H1 (cell line): ENCODE measurements around the gene C2CD4C. TPM values are rescaled to one million over a fixed set of nuclear protein-coding genes. Genes with fewer than 3 reads are reported as not detected.

Experiments used
- CTCF ChIA-PET: fragments of 300-600 bp; sonication (Branson Sonifier 250); formaldehyde crosslinking; loops from one replicate; lab custom pipeline; 2021; ENCODE audit not compliant: partially characterized antibody; lab: Charles Lee
- POLR2A ChIA-PET: fragments of 300-600 bp; sonication (Branson Sonifier 250); formaldehyde crosslinking; loops from one replicate; lab custom pipeline; 2021; ENCODE audit warnings: inconsistent platforms; ENCODE audit not compliant: partially characterized antibody; lab: Charles Lee
- DNase-seq, 2 experiments: peaks; one replicate each; pipeline versions ENCODE4 v3.0.0 to v3.0.0-alpha.2; 2010 to 2022; ENCODE audit warnings: low spot score in 2 of 2, low read depth in 1 of 2, mixed read lengths in 1 of 2
- FAIRE-seq: peaks from 2 replicates; lab custom pipeline; 2011; peaks lifted over from hg19 to GRCh38; lab: Jason Lieb, UNC
- H2AFZ ChIP-seq: 2 replicates; pipeline ENCODE4 v1.8.1; 2012; ENCODE audit warnings: low read length, inconsistent platforms
- H2AK5ac ChIP-seq: 2 replicates; pipeline ENCODE4 v1.6.1; 2013; ENCODE audit warnings: low read depth, low read length
- H2BK120ac ChIP-seq: replicated peaks from 2 replicates; pipeline ENCODE3; 2013; ENCODE audit warnings: low read depth, low read length, inconsistent platforms
- H2BK12ac ChIP-seq: 2 replicates; pipeline ENCODE4 v1.6.1; 2013; ENCODE audit warnings: low read depth, low read length
- H2BK15ac ChIP-seq: 2 replicates; pipeline ENCODE4 v1.6.1; 2013; ENCODE audit warnings: low read length
- H2BK20ac ChIP-seq: 2 replicates; pipeline ENCODE4 v1.6.1; 2013; ENCODE audit warnings: low read length
- H2BK5ac ChIP-seq: 2 replicates; pipeline ENCODE4 v1.6.1; 2013; ENCODE audit warnings: low read depth, low read length
- H3K14ac ChIP-seq: 2 replicates; pipeline ENCODE4 v1.6.1; 2013; ENCODE audit warnings: inconsistent platforms; ENCODE audit not compliant: insufficient read length
- H3K18ac ChIP-seq: 2 replicates; pipeline ENCODE4 v1.6.1; 2013; ENCODE audit warnings: low read length; ENCODE audit errors: extremely low read depth
- H3K23ac ChIP-seq: 2 replicates; pipeline ENCODE4 v1.6.1; 2013; ENCODE audit warnings: inconsistent platforms; ENCODE audit not compliant: insufficient read length
- H3K23me2 ChIP-seq: 2 replicates; pipeline ENCODE4 v1.6.1; 2013; ENCODE audit warnings: low read depth, low read length
- H3K27ac ChIP-seq: 2 replicates; pipeline ENCODE4 v1.6.1; 2011; ENCODE audit warnings: low read depth, low read length, inconsistent platforms
- H3K27me3 ChIP-seq, 4 experiments: replicated peaks in 1 of 4; 1 replicate in 1 of 4; 2 replicates in 3 of 4; pipeline versions ENCODE4 v1.6.1 to v1.8.1; 2011 to 2013; ENCODE audit warnings: low read length in 3 of 4, mild to moderate bottlenecking in 3 of 4, inconsistent platforms in 2 of 4, mixed read lengths in 2 of 4, moderate library complexity in 1 of 4; ENCODE audit not compliant: control insufficient read depth in 3 of 4, insufficient read depth in 3 of 4; ENCODE audit errors: extremely low read depth in 1 of 4
- H3K36me3 ChIP-seq, 4 experiments: 2 replicates each; pipeline versions ENCODE4 v1.6.1 to v1.8.1; 2011 to 2013; ENCODE audit warnings: mild to moderate bottlenecking in 4 of 4, low read length in 3 of 4, moderate library complexity in 2 of 4, control low read depth in 1 of 4, inconsistent platforms in 1 of 4; ENCODE audit not compliant: insufficient read depth in 4 of 4, control insufficient read depth in 2 of 4
- H3K4ac ChIP-seq: replicated peaks from 2 replicates; pipeline ENCODE3; 2013; ENCODE audit warnings: low read length, low read depth, mixed read lengths, inconsistent platforms; ENCODE audit not compliant: insufficient read length
- H3K4me1 ChIP-seq, 4 experiments: replicated peaks in 1 of 4; 1 replicate in 1 of 4; 2 replicates in 3 of 4; pipeline versions ENCODE4 v1.6.1 to v1.8.1; 2011 to 2013; ENCODE audit warnings: low read length in 3 of 4, inconsistent platforms in 2 of 4, mixed read lengths in 1 of 4; ENCODE audit not compliant: insufficient read depth in 4 of 4, control insufficient read depth in 3 of 4
- H3K4me2 ChIP-seq, 2 experiments: 2 replicates each; pipeline versions ENCODE4 v1.6.1 to v1.8.1; 2011 to 2013; ENCODE audit warnings: low read depth in 2 of 2, low read length in 2 of 2, control low read depth in 1 of 2, inconsistent platforms in 1 of 2, mild to moderate bottlenecking in 1 of 2; ENCODE audit not compliant: insufficient read depth in 1 of 2
- H3K4me3 ChIP-seq, 4 experiments: fragments of 200-600, 300-600 bp in 1 of 4; sonication (generic), shearing (Covaris generic), sonication (Bioruptor Twin) in 1 of 4; 2 replicates each; pipeline versions ENCODE4 v1.5.1 to v1.8.1; 2011 to 2016; ENCODE audit warnings: low read length in 4 of 4, low read depth in 3 of 4, control low read depth in 2 of 4, inconsistent platforms in 2 of 4, mild to moderate bottlenecking in 2 of 4, mixed read lengths in 1 of 4, moderate library complexity in 1 of 4; ENCODE audit not compliant: insufficient read depth in 2 of 4; ENCODE audit errors: extremely low read depth in 1 of 4
- H3K56ac ChIP-seq: replicated peaks from 2 replicates; pipeline ENCODE3; 2013; ENCODE audit warnings: low read depth, mild to moderate bottlenecking, mixed read lengths, low read length, inconsistent platforms; ENCODE audit not compliant: insufficient read length
- H3K79me1 ChIP-seq: 2 replicates; pipeline ENCODE4 v1.6.1; 2013; ENCODE audit warnings: low read depth, low read length, control low read depth
- H3K79me2 ChIP-seq, 2 experiments: 2 replicates each; pipeline versions ENCODE4 v1.6.1 to v1.8.1; 2012 to 2013; ENCODE audit warnings: low read length in 2 of 2, mild to moderate bottlenecking in 2 of 2, inconsistent platforms in 1 of 2; ENCODE audit not compliant: insufficient read depth in 2 of 2, control insufficient read depth in 1 of 2
- H3K9ac ChIP-seq, 4 experiments: replicated peaks in 1 of 4; 1 replicate in 1 of 4; 2 replicates in 3 of 4; pipeline versions ENCODE4 v1.6.1 to v1.8.1; 2011 to 2013; ENCODE audit warnings: low read depth in 3 of 4, low read length in 3 of 4, control low read depth in 2 of 4, mild to moderate bottlenecking in 2 of 4, moderate library complexity in 2 of 4, inconsistent platforms in 1 of 4; ENCODE audit errors: extremely low read depth in 1 of 4
- H3K9me3 ChIP-seq, 2 experiments: 2 replicates each; pipeline versions ENCODE4 v1.6.1 to v1.8.1; 2012 to 2013; ENCODE audit warnings: mild to moderate bottlenecking in 2 of 2, moderate library complexity in 2 of 2, control low read depth in 1 of 2, inconsistent platforms in 1 of 2, low read depth in 1 of 2, low read length in 1 of 2, mixed read lengths in 1 of 2; ENCODE audit not compliant: insufficient read depth in 2 of 2
- H4K20me1 ChIP-seq, 2 experiments: replicated peaks in 1 of 2; 2 replicates each; pipeline versions ENCODE3 to v1.8.1; 2011 to 2013; ENCODE audit warnings: inconsistent platforms in 2 of 2, low read length in 2 of 2, mild to moderate bottlenecking in 1 of 2; ENCODE audit not compliant: insufficient read depth in 2 of 2, control insufficient read depth in 1 of 2
- H4K5ac ChIP-seq: 2 replicates; pipeline ENCODE4 v1.6.1; 2013; ENCODE audit warnings: low read length, low read depth, mixed read lengths, inconsistent platforms; ENCODE audit not compliant: insufficient read length
- H4K8ac ChIP-seq: 2 replicates; pipeline ENCODE4 v1.8.0; 2013; ENCODE audit warnings: mild to moderate bottlenecking, moderate library complexity, low read length, inconsistent platforms; ENCODE audit not compliant: insufficient read depth; ENCODE audit errors: extremely low read depth
- H4K91ac ChIP-seq: replicated peaks from 2 replicates; pipeline ENCODE3; 2013; ENCODE audit warnings: low read length, mixed read lengths, inconsistent platforms; ENCODE audit not compliant: insufficient read length
- ATF3 ChIP-seq: IDR thresholded peaks from 2 replicates; pipeline ENCODE4 v1.6.1; 2011; ENCODE audit warnings: low read depth, mild to moderate bottlenecking, low read length; ENCODE audit not compliant: insufficient read depth
- FOSL1 ChIP-seq: IDR thresholded peaks from 2 replicates; pipeline ENCODE4 v1.6.1; 2011; ENCODE audit warnings: mild to moderate bottlenecking, low read depth, low read length, moderate library complexity; ENCODE audit not compliant: insufficient read depth
- GTF2F1 ChIP-seq: IDR thresholded peaks from 2 replicates; pipeline ENCODE4 v1.6.1; 2012; ENCODE audit warnings: low read depth, low read length, improper control_type of control experiment, borderline replicate concordance
- WGBS, 2 experiments: shearing (Covaris generic) in 1 of 2; methylation state at CpG; one replicate each; pipeline versions ENCODE4 v1.1.6 to v1.1.7; 2013 to 2015; ENCODE audit warnings: low lambda C conversion rate in 2 of 2, mixed read lengths in 2 of 2, inconsistent platforms in 1 of 2, low coverage in 1 of 2, missing lambda C conversion rate in 1 of 2; ENCODE audit not compliant: insufficient replicate concordance in 2 of 2, insufficient coverage in 1 of 2, insufficient read length in 1 of 2; ENCODE audit errors: extremely low coverage in 1 of 2, missing lambda C conversion rate in 1 of 2; 5-methylcytosine and 5-hydroxymethylcytosine counted together
- polyA plus RNA-seq, 7 experiments: library from polyadenylated mRNA; depleted of rRNA in 3 of 7; stranded (reverse) in 5 of 7; unstranded in 2 of 7; fragments of >200 nt in 5 of 7; fragments of 200-250 nt in 2 of 7; gene quantifications; 1 replicate in 5 of 7; 2 replicates in 1 of 7; 4 replicates in 1 of 7; pipeline versions ENCODE4 v1.2.1 to v1.2.3, GENCODE V29; 2011 to 2013; ENCODE audit warnings: missing spikeins in 2 of 7, mixed read lengths in 2 of 7
- total RNA-seq: library from RNA; stranded (reverse); fragmentation: NEBNext Ultra II Directional; extraction: Animal tissue kit (Norgen Biotek cat#: 25700); gene quantifications from 2 replicates; pipeline ENCODE4 v1.2.1, GENCODE V29; 2021

The C2CD4C gene
- total and polyA plus RNA-seq, 2 of the 8 experiments (the other 6 are each of a cell fraction or from before 2014, with no cell fraction given), result 3.8 to 6.3 TPM

DNA sequence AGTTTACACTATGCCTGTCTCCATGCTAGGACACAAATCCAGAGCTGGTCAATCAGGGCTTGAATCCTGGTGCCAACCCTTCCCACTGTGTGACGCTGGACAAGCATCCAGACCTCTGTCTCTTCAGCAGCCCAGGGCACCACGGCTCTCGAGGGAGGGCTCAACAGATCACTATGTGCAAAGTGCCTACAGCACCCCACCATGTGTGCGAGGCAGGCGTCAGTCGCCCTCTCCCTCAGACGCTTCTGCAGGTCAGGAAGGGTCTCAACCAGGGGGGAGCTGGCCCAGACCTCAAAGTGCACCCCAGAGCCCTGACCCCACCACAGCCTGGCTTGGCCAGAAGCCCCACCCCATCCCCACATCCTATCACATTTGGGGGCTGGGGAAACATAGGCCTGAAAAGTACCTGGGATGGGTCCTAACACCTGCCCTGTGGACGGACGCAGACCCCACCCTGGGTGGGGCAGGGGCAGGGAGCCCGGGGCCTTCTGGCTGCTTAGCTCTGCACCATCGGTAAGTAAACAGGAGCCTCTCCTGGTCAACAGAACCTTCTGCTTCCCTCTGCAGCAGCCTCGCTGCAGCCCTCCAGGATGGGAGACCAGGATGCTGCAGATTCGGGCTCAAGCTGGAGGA is 2.9 kb upstream of the C2CD4C start:
- Histone ChIP-seq H4K5ac (no peak overlapping the region), H3K4me1 (peaks cover 0 to 20% (median 9%) of the 10 kb centered on the region in 4 experiments; a peak in 5 of 7 replicates)
- CTCF ChIA-PET, result interaction anchor here (1.0 to 2.0 kb wide), 7 partner anchors 10 to 84 kb away, joined by 3 to 8 read pairs (median 5); no protein-coding TSS in a partner anchor

More for the DNA sequence above, 2.9 kb upstream of the C2CD4C start:
- Histone ChIP-seq H4K20me1 (peaks cover 0 to 2% of the 10 kb centered on the region in 2 experiments), H3K79me2 (no peaks in the 10 kb centered on the region), H3K27me3 (peaks cover 0 to 14% (median 12%) of the 10 kb centered on the region in 4 experiments; a peak in 6 of 7 replicates), H3K27ac (no peak overlapping the region), H3K9me3 (no peaks in the 10 kb centered on the region), H2BK120ac (no peak overlapping the region), H2BK5ac (peak overlapping the region; percentile 32; the same call in 1 of the 2 replicates), H4K91ac (no peak overlapping the region), H3K4ac (peak overlapping the region; percentile 47), H3K79me1 (no peaks in the 10 kb centered on the region), H3K23ac (no peak overlapping the region), H3K36me3 (no peaks in the 10 kb centered on the region; a peak in 1 of 8 replicates), H3K23me2 (peaks cover 8% of the 10 kb centered on the region; the same call in 1 of the 2 replicates), H3K56ac (no peak overlapping the region), H4K8ac (no peak overlapping the region), H3K4me3 (no peak overlapping the region), H2BK15ac (0 out of 2 replicates have a peak overlapping the region, but pooled peaks have one; percentile 13), H2BK12ac (peak overlapping the region; percentile 75; the same call in 1 of the 2 replicates), H2AK5ac (no peak overlapping the region), H3K4me2 (0 out of 4 replicates have a peak overlapping the region, but pooled peaks of 1 of the 2 experiments have one; percentile 9), H3K9ac (no peak overlapping the region), H2AFZ (no peak overlapping the region), H3K14ac (no peak overlapping the region), H3K18ac (no peak overlapping the region; the same call in 1 of the 2 replicates), H2BK20ac (no peak overlapping the region)
- TF ChIP-seq ATF3 (no peak), GTF2F1 (no peak), FOSL1 (no peak)
- DNase-seq, result peak in 1 of 2 experiments; percentile 39
- POLR2A ChIA-PET, result interaction anchor here (0.9 to 1.0 kb wide), 2 partner anchors 15 to 73 kb away, joined by 3 read pairs; no protein-coding TSS in a partner anchor
- 88% methylated on average over 11 of the region's 13 CpGs; no CpG with 5 or more reads in 1 of the 2 experiments for WGBS, 2 experiments
- FAIRE-seq, result no peak
